Kidney (tissue), 14 donors: ENCODE results near the gene NBEA. TPM values are rescaled to one million over a fixed set of nuclear protein-coding genes. Genes with fewer than 3 reads are reported as not detected.

Experiments used
- DNase-seq, 5 donors: peaks; one replicate each; pipeline ENCODE4 v3.0.0-alpha.2; 2013 to 2020
- FAIRE-seq: peaks from 2 replicates; lab custom pipeline; 2012; peaks lifted over from hg19 to GRCh38; lab: Jason Lieb, UNC
- H3K27ac ChIP-seq, 2 donors: one replicate each; pipeline ENCODE4 v1.7.0; 2013; ENCODE audit warnings: low read depth in 2 of 2, low read length in 2 of 2, inconsistent platforms in 1 of 2
- H3K27me3 ChIP-seq: one replicate; pipeline ENCODE4 v1.7.1; 2013; ENCODE audit warnings: low read length, inconsistent platforms; ENCODE audit not compliant: control insufficient read depth, insufficient read depth
- H3K36me3 ChIP-seq, 3 donors: one replicate each; pipeline versions ENCODE4 v1.7.0 to v1.7.1; 2013; ENCODE audit warnings: low read length in 3 of 3, control low read depth in 1 of 3, inconsistent platforms in 1 of 3; ENCODE audit not compliant: insufficient read depth in 3 of 3, control insufficient read depth in 2 of 3
- H3K4me1 ChIP-seq, 3 donors: one replicate each; pipeline versions ENCODE4 v1.7.0 to v1.7.1; 2013; ENCODE audit warnings: low read length in 3 of 3, inconsistent platforms in 1 of 3, low read depth in 1 of 3; ENCODE audit not compliant: control insufficient read depth in 2 of 3, insufficient read depth in 2 of 3
- H3K4me3 ChIP-seq, 3 donors: one replicate each; pipeline versions ENCODE4 v1.7.0 to v1.8.1; 2013; ENCODE audit warnings: low read length in 3 of 3, control low read depth in 1 of 3, inconsistent platforms in 1 of 3
- H3K9ac ChIP-seq, 3 donors: one replicate each; pipeline versions ENCODE4 v1.7.0 to v1.7.1; 2013; ENCODE audit warnings: low read length in 3 of 3, control low read depth in 1 of 3, inconsistent platforms in 1 of 3
- H3K9me3 ChIP-seq, 3 donors: one replicate each; pipeline versions ENCODE4 v1.7.0 to v1.7.1; 2013; ENCODE audit warnings: low read length in 3 of 3, control low read depth in 1 of 3, inconsistent platforms in 1 of 3; ENCODE audit not compliant: control insufficient read depth in 2 of 3, insufficient read depth in 1 of 3
- CTCF ChIP-seq: IDR thresholded peaks from 3 replicates; pipeline ENCODE4 v1.5.1; 2012; ENCODE audit warnings: mild to moderate bottlenecking, moderate library complexity, borderline replicate concordance; ENCODE audit not compliant: insufficient read depth; ENCODE audit errors: extremely low read depth
- intact Hi-C: fragments of 100-400 bp; cut with DNase I; formaldehyde crosslinking; loops from one replicate; pipeline ENCODE4 v1.11.1; 2022
- polyA plus RNA-seq: library from polyadenylated mRNA; stranded (reverse); fragments of 350-450 nt; fragmentation: Illumina TruSeq; extraction: RNeasy Lipid Tissue Mini Kit (QIAGEN cat#74804); gene quantifications from one replicate; pipeline ENCODE4 v1.2.3, GENCODE V29; 2014; ENCODE audit warnings: low read depth, low replicate concordance; ENCODE audit not compliant: insufficient read depth
- total RNA-seq: library from RNA; stranded (reverse); fragmentation: NEBNext Ultra II Directional; extraction: Animal tissue kit (Norgen Biotek cat#: 25700); gene quantifications from one replicate; pipeline ENCODE4 v1.2.1, GENCODE V29; 2021
- donor health status: control.
- donor health status: control.
- donor health status: control.
- donor health status: control.
- donor health status: control.
- donor health status: DM: yes; HTN: yes; CAD: no.
- donor health status: Normal renal cell carcinoma (clear cell type).

The NBEA gene
- total and polyA plus RNA-seq, 2 donors from 2014 or later = 4.7 to 14.6 TPM

- intact Hi-C loops = no loop called here
- FAIRE-seq = no peak
- no peaks in the 10 kb centered on the region for H3K9me3 ChIP-seq
Measured at GRCh38 chr13:35631666-35632065, 689.6 kb downstream of the NBEA start.

GRCh38 chr13:35643625-35644024, 701.6 kb downstream of the NBEA start:
- no peak overlapping the region for H3K4me3 ChIP-seq
- H3K9me3 ChIP-seq = no peaks in the 10 kb centered on the region
- no peak overlapping the region for H3K9ac ChIP-seq
- TF ChIP-seq CTCF = no peak
- no peaks in the 10 kb centered on the region for H3K4me1 ChIP-seq
- FAIRE-seq (no peak), DNase-seq (no peak)
- H3K27me3 ChIP-seq = no peaks in the 10 kb centered on the region
- no peak overlapping the region for H3K27ac ChIP-seq
- no peaks in the 10 kb centered on the region for H3K36me3 ChIP-seq
- intact Hi-C loops = no loop called here

More at GRCh38 chr13:35631666-35632065, 689.6 kb downstream of the NBEA start:
- Histone ChIP-seq H3K36me3 (no peaks in the 10 kb centered on the region), H3K27ac (no peak overlapping the region), H3K9ac (no peak overlapping the region), H3K4me1 (no peaks in the 10 kb centered on the region), H3K27me3 (no peaks in the 10 kb centered on the region), H3K4me3 (no peak overlapping the region)
- no peak for DNase-seq
- TF ChIP-seq CTCF = no peak

- FAIRE-seq (no peak), DNase-seq (no peak)
- no peaks in the 10 kb centered on the region for H3K4me1 ChIP-seq
- TF ChIP-seq CTCF = no peak
- H3K9me3 ChIP-seq = no peaks in the 10 kb centered on the region
- H3K9ac ChIP-seq = no peak overlapping the region
- H3K4me3 ChIP-seq = no peak overlapping the region
- no peaks in the 10 kb centered on the region for H3K36me3 ChIP-seq
- intact Hi-C loops = no loop called here
- H3K27ac ChIP-seq = no peak overlapping the region
- no peaks in the 10 kb centered on the region for H3K27me3 ChIP-seq
Measured at GRCh38 chr13:35646056-35646774, 704.1 kb downstream of the NBEA start.
